HK-2 (cell line): Measurements from ENCODE around the gene COLEC12.

Experiments
- DNase-seq: peaks from one replicate; pipeline ENCODE4 v3.0.0-alpha.2; 2018; ENCODE audit not compliant: unreplicated experiment

COLEC12 gene

GRCh38 chr18:362311-363290, 137.9 kb downstream of the COLEC12 start:
- DNase-seq = peak; percentile 6

GRCh38 chr18:361941-362310, 138.6 kb downstream of the COLEC12 start:
- peak; percentile 75 for DNase-seq

GRCh38 chr18:361100-361732, 139.3 kb downstream of the COLEC12 start:
- no peak for DNase-seq

- no peak for DNase-seq
These were observed 139.8 kb downstream of the COLEC12 start for GRCh38 chr18:360676-361075.

- no peak for DNase-seq
These were observed 143.7 kb downstream of the COLEC12 start for GRCh38 chr18:356778-357177.

- no peak for DNase-seq
These were observed 144.8 kb downstream of the COLEC12 start for GRCh38 chr18:355678-356077.

- DNase-seq = no peak
These were observed 146.0 kb downstream of the COLEC12 start for GRCh38 chr18:354471-354870.

- DNase-seq = no peak
These were observed 146.5 kb downstream of the COLEC12 start for GRCh38 chr18:354003-354402.

- DNase-seq = no peak
These were observed 148.1 kb downstream of the COLEC12 start for GRCh38 chr18:352438-352837.

- DNase-seq = no peak
These were observed 149.4 kb downstream of the COLEC12 start for GRCh38 chr18:350953-351572.

- no peak for DNase-seq
These were observed 153.9 kb downstream of the COLEC12 start for GRCh38 chr18:346600-346999.

GRCh38 chr18:341102-341501, 159.4 kb downstream of the COLEC12 start:
- no peak for DNase-seq

- no peak for DNase-seq
These were observed 160.5 kb downstream of the COLEC12 start for GRCh38 chr18:340044-340443.

GRCh38 chr18:339200-339599, 161.3 kb downstream of the COLEC12 start:
- DNase-seq = no peak

- no peak for DNase-seq
These were observed 163.8 kb downstream of the COLEC12 start for GRCh38 chr18:336713-337112.

- DNase-seq = no peak
These were observed 164.8 kb downstream of the COLEC12 start for GRCh38 chr18:335733-336132.

GRCh38 chr18:334575-335132, 165.8 kb downstream of the COLEC12 start:
- no peak for DNase-seq

- no peak for DNase-seq
These were observed 167.6 kb downstream of the COLEC12 start for GRCh38 chr18:332721-333510.

- no peak for DNase-seq
These were observed 168.5 kb downstream of the COLEC12 start for GRCh38 chr18:332007-332406.

GRCh38 chr18:331221-331821, 169.2 kb downstream of the COLEC12 start:
- no peak for DNase-seq

GRCh38 chr18:328928-329327, 171.6 kb downstream of the COLEC12 start:
- DNase-seq = no peak
